GM19193 (cell line): ENCODE results near the gene FUT8.

Experiments used
- POLR2A ChIP-seq: IDR thresholded peaks from 4 replicates; pipeline ENCODE4 v1.6.1; 2011; ENCODE audit not compliant: insufficient read depth, insufficient read length; ENCODE audit errors: extremely low read depth

Gene FUT8

GRCh38 chr14:65465584-65465983, 53.1 kb downstream of the FUT8 start:
- no peak for TF ChIP-seq POLR2A

DNA sequence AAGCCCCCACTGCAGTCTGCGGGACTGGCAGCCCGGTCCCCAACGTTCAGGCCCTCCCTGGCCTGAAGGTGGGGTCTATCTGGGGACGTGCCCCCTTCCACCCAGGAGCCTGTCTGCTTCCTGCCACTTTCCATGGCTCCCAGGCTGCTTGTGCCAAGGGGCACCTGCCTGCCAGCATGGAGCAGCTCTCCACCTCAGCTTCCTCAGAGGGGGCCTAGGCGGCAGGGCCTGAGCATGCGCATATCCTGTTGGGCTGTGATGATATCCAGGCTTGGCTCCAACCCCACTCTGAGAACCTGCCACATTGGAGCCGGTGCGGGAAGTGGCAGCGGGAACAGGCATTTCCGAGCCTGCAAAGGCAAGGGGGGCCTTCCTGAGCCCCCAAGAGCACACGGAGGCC, 57.4 kb downstream of the FUT8 start:
- TF ChIP-seq POLR2A = no peak

GRCh38 chr14:65470404-65470880, 57.9 kb downstream of the FUT8 start:
- TF ChIP-seq POLR2A = no peak

GRCh38 chr14:65471038-65471878, 58.7 kb downstream of the FUT8 start:
- no peak for TF ChIP-seq POLR2A

- TF ChIP-seq POLR2A = no peak
These were observed 59.7 kb downstream of the FUT8 start for GRCh38 chr14:65472189-65472588.

GRCh38 chr14:65476273-65476941, 63.9 kb downstream of the FUT8 start:
- no peak for TF ChIP-seq POLR2A

DNA sequence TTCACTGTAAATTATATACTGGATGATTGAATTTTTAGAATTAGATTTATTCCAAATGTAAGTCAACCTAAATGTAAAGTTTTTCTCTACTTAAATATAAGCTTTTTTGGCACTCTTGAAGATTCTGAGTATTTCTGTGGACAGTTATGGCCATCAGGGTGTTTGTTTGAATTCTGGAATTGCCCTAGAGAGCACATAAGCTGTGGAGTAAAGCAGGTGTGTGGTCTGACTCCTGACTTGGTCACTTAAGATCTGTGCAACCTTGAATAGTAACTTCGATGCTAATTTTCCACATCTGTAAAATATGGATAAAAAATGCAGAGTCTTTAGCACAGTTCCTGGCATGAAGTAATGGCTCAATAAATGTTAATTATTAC, 64.4 kb downstream of the FUT8 start:
- no peak for TF ChIP-seq POLR2A

DNA sequence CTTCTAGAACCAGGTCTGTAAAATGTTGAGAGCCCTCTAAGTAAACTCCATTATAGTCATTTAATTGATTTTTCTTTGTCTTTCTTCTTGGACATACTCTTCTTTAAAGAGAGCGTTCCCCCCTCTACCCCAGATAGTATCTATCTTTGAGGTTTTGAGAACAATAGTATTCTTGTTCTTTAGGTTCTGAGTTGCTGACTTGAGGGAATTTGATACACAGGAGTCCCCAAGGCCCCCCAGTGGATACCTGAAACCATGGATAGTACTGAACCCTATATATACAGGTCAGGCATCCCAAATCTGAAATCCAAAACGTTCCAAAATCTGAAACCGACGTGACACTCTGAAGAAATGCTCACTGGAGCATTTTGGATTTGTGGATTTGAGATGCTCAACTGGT, 65.5 kb downstream of the FUT8 start:
- no peak for TF ChIP-seq POLR2A

DNA sequence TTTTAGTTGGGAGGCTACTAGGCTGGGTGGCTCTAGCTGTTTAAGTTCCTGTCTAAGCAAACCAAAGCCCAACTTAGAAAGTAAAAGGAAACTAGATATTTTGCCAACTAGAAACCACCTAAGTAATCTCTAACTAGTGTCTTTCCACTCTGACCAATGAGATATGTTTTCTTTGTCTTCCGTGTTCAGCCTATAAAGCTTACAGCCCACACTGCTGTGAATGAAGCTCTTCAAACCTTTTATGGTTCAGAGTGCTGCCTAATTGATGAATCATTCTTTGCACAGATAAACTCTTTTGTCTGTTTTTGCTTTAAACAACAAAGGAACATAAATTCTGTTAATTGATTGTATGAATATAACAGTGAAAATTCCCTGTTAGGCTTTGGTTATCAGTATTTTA, 66.1 kb downstream of the FUT8 start:
- TF ChIP-seq POLR2A = no peak

DNA sequence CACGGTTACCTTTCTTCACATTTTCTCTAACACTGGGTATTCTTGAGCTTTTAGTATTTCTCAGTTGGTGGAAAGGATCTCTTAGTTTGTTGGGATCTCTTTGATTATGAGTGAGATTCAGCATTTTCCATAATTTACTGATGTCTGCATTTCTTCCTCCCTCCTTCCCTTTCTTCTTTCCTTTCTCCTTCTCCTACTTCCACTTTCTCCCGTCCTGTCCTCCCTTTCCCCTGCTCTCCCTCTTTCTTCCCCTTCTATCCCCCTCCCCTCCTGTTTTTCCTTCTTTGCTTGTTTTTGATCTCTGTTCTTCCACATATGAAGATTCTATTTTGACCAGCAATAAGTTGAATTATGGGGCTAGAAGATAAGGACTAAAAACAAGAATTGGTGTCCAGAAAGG, 66.9 kb downstream of the FUT8 start:
- TF ChIP-seq POLR2A = no peak

- no peak for TF ChIP-seq POLR2A
These were observed 70.4 kb downstream of the FUT8 start for GRCh38 chr14:65482757-65483438.

DNA sequence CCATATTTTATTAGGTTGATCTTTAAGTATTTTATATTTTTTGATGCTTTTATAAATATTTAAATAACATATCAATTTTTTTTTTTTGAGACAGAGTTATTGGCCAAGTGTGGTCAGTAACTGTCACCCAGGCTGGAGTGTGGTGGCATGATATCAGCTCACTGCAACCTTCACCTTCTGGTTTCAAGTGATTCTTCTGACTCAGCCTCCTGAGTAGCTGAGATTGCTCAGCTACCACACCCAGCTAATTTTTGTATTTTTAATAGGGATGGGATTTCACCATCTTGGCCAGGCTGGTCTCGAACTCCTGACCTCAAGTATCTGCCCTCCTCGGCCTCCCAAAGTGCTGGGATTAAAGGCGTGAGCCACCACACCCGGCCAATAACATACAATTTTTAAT, 71.1 kb downstream of the FUT8 start:
- TF ChIP-seq POLR2A = no peak

DNA sequence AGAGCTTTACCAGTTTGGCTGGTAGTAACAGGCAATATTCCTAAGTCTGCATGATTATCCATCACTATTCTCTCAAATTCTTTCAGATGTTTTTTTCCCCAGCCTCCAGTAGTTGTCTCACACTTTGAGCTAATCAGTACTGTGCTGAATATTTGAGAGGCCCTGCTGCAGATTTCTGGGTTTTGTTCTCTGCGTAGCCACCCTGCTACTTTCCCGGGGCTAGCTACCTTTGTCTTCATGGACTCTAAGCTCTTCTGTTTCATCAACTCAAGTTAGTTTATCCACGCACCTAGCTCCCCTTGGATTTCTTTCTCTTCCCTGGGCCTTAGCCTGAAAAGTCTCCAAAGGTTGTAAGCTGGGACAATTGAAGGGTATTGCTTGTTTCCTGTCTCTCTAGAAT, 73.0 kb downstream of the FUT8 start:
- no peak for TF ChIP-seq POLR2A

- TF ChIP-seq POLR2A = no peak
These were observed 74.3 kb downstream of the FUT8 start for GRCh38 chr14:65486863-65487262.

GRCh38 chr14:65487783-65488494, 75.4 kb downstream of the FUT8 start:
- TF ChIP-seq POLR2A = no peak

DNA sequence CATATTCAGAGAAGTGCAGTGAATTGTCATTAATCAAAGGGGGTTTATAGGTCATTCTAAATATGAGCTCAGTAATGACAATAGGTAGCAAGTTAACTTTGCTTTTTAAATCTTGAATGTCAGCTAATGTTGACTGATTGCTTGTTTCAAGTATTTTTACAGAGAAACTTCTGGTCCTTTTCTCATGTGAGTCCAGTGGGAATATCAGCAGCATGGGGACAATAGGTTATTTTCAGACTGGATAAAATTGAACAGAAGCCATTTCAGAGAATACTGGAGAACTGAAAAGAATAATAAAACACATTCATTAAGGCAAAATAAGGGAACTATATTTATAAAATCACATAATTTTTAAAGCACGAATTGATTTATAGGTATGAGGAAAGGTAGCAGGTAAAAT, 78.7 kb downstream of the FUT8 start:
- no peak for TF ChIP-seq POLR2A

- no peak for TF ChIP-seq POLR2A
These were observed 79.7 kb downstream of the FUT8 start for GRCh38 chr14:65492266-65492665.
